GM12865 (cell line): ENCODE measurements around the gene SETX.

ENCODE experiments used
- DNase-seq: peaks from one replicate; pipeline ENCODE4 v3.0.0; 2010; ENCODE audit warnings: low read depth
- H3K4me3 ChIP-seq: 2 replicates; pipeline ENCODE4 v1.5.1; 2011; ENCODE audit warnings: mild to moderate bottlenecking, low read depth, low read length, control low read depth
- CTCF ChIP-seq: IDR thresholded peaks from 2 replicates; pipeline ENCODE4 v1.5.1; 2011; ENCODE audit warnings: low read length, control low read depth, low read depth, inconsistent platforms; ENCODE audit not compliant: insufficient read depth; ENCODE audit errors: missing control alignments

The SETX gene

GRCh38 chr9:132234535-132234934 lies 120.3 kb downstream of the SETX start:
- no peak for DNase-seq
- no peak overlapping the region for H3K4me3 ChIP-seq
- no peak for TF ChIP-seq CTCF

- TF ChIP-seq CTCF = no peak
- no peak overlapping the region for H3K4me3 ChIP-seq
- no peak for DNase-seq
Measured at GRCh38 chr9:132233138-132233537, 121.6 kb downstream of the SETX start.

- TF ChIP-seq CTCF = no peak
- no peak overlapping the region for H3K4me3 ChIP-seq
- no peak for DNase-seq
Measured at GRCh38 chr9:132232522-132232921, 122.3 kb downstream of the SETX start.

- DNase-seq = no peak
- no peak overlapping the region for H3K4me3 ChIP-seq
- no peak for TF ChIP-seq CTCF
Measured at GRCh38 chr9:132231019-132231701, 123.6 kb downstream of the SETX start.

GRCh38 chr9:132230605-132231004 lies 124.2 kb downstream of the SETX start:
- H3K4me3 ChIP-seq = no peak overlapping the region
- TF ChIP-seq CTCF = no peak
- no peak for DNase-seq

- H3K4me3 ChIP-seq = no peak overlapping the region
- no peak for DNase-seq
- no peak for TF ChIP-seq CTCF
Measured at GRCh38 chr9:132228062-132228461, 126.7 kb downstream of the SETX start.

GRCh38 chr9:132226571-132227430 lies 128.0 kb downstream of the SETX start:
- DNase-seq = no peak
- TF ChIP-seq CTCF = no peak
- H3K4me3 ChIP-seq = no peak overlapping the region
